Astrocyte (in vitro differentiated cells and primary cell): ENCODE data around the gene FDPS. TPM values are rescaled to one million over a fixed set of nuclear protein-coding genes. Genes with fewer than 3 reads are reported as not detected.
A peak's percentile ranks its signal among the peaks of the same experiment; 100 is the strongest.

ENCODE experiments used
- DNase-seq: peaks from one replicate; pipeline ENCODE4 v3.0.0-alpha.2; 2010; ENCODE audit warnings: low read depth
- FAIRE-seq: peaks from 2 replicates; lab custom pipeline; 2011; peaks lifted over from hg19 to GRCh38; lab: Jason Lieb, UNC
- H2AFZ ChIP-seq: 2 replicates; pipeline ENCODE4 v1.6.0; 2012; ENCODE audit warnings: low read depth, low read length, inconsistent platforms
- H3K27ac ChIP-seq: 2 replicates; pipeline ENCODE4 v1.5.1; 2011; ENCODE audit warnings: low read depth, low read length, inconsistent platforms
- H3K27me3 ChIP-seq: 2 replicates; pipeline ENCODE4 v1.6.0; 2011; ENCODE audit warnings: low read length, inconsistent platforms; ENCODE audit not compliant: insufficient read depth
- H3K36me3 ChIP-seq: 2 replicates; pipeline ENCODE4 v1.5.1; 2011; ENCODE audit warnings: low read length, inconsistent platforms; ENCODE audit not compliant: insufficient read depth
- H3K4me1 ChIP-seq: 2 replicates; pipeline ENCODE4 v1.5.1; 2011; ENCODE audit warnings: low read length, inconsistent platforms; ENCODE audit not compliant: insufficient read depth
- H3K4me2 ChIP-seq: 2 replicates; pipeline ENCODE4 v1.6.0; 2012; ENCODE audit warnings: low read length, inconsistent platforms
- H3K4me3 ChIP-seq: 2 replicates; pipeline ENCODE4 v1.5.1; 2011; ENCODE audit warnings: low read depth, mild to moderate bottlenecking, low read length, inconsistent platforms; ENCODE audit not compliant: insufficient read depth
- H3K79me2 ChIP-seq: 2 replicates; pipeline ENCODE4 v1.6.0; 2012; ENCODE audit warnings: mild to moderate bottlenecking, low read length, inconsistent platforms; ENCODE audit not compliant: insufficient read depth
- H3K9ac ChIP-seq: 2 replicates; pipeline ENCODE4 v1.6.0; 2012; ENCODE audit warnings: mild to moderate bottlenecking, low read length, inconsistent platforms
- H3K9me3 ChIP-seq: 2 replicates; pipeline ENCODE4 v1.5.1; 2012; ENCODE audit warnings: low read depth, mild to moderate bottlenecking, low read length, inconsistent platforms; ENCODE audit not compliant: insufficient read depth
- H4K20me1 ChIP-seq: 2 replicates; pipeline ENCODE4 v1.6.0; 2012; ENCODE audit warnings: low read length, inconsistent platforms; ENCODE audit not compliant: insufficient read depth
- H3K27ac Mint-ChIP-seq: one replicate; pipeline ENCODE4 v1.8.0; 2021; ENCODE audit warnings: mild to moderate bottlenecking, mixed read lengths; ENCODE audit not compliant: unreplicated experiment
- H3K27me3 Mint-ChIP-seq: one replicate; pipeline ENCODE4 v1.8.0; 2021; ENCODE audit warnings: low read depth, mixed read lengths; ENCODE audit not compliant: unreplicated experiment
- H3K36me3 Mint-ChIP-seq: one replicate; pipeline ENCODE4 v1.8.0; 2021; ENCODE audit warnings: low read depth, mixed read lengths; ENCODE audit not compliant: unreplicated experiment
- H3K4me1 Mint-ChIP-seq: one replicate; pipeline ENCODE4 v1.8.0; 2021; ENCODE audit warnings: low read depth, mixed read lengths; ENCODE audit not compliant: unreplicated experiment
- H3K4me3 Mint-ChIP-seq: one replicate; pipeline ENCODE4 v1.8.0; 2021; ENCODE audit warnings: mild to moderate bottlenecking, moderate library complexity, mixed read lengths; ENCODE audit not compliant: unreplicated experiment
- H3K9me3 Mint-ChIP-seq: one replicate; pipeline ENCODE4 v1.8.0; 2021; ENCODE audit warnings: mild to moderate bottlenecking, mixed read lengths; ENCODE audit not compliant: unreplicated experiment
- EZH2 ChIP-seq: IDR thresholded peaks from 2 replicates; pipeline ENCODE4 v1.6.1; 2012; ENCODE audit warnings: mild to moderate bottlenecking, low read length, inconsistent platforms; ENCODE audit not compliant: insufficient read depth
- total RNA-seq: library from RNA; stranded (reverse); gene quantifications from 2 replicates; pipeline ENCODE4 v1.2.1, GENCODE V29; 2021
- TF ChIP-seq, protein P1 (sequence below): IDR thresholded peaks from 2 replicates; pipeline ENCODE4 v1.5.1; 2011; ENCODE audit warnings: low read depth, mild to moderate bottlenecking, inconsistent platforms, low read length, moderate library complexity; ENCODE audit not compliant: insufficient read depth

Gene FDPS
- total RNA-seq, 1 donor from 2014 or later: 217 TPM

- Mint-ChIP-seq H3K4me3 (peak within 1 kb of the TSS; percentile 71), H3K9me3 (peaks cover 2% of the 10 kb centered on the region), H3K27ac (no peak within 1 kb of the TSS), H3K36me3 (no peaks in the 10 kb centered on the region), H3K27me3 (peaks cover 21% of the 10 kb centered on the region), H3K4me1 (peaks cover 6% of the 10 kb centered on the region)
- Histone ChIP-seq H3K27ac (no peak within 1 kb of the TSS), H3K4me3 (no peak within 1 kb of the TSS), H4K20me1 (no peaks in the 10 kb centered on the region), H3K4me1 (no peaks in the 10 kb centered on the region), H3K4me2 (no peak within 1 kb of the TSS), H3K36me3 (no peaks in the 10 kb centered on the region), H3K9me3 (no peaks in the 10 kb centered on the region), H3K9ac (no peak within 1 kb of the TSS), H3K79me2 (no peaks in the 10 kb centered on the region), H2AFZ (no peak within 1 kb of the TSS), H3K27me3 (peaks cover 9% of the 10 kb centered on the region)
- FAIRE-seq: no peak
- DNase-seq: no peak
- no peak for TF ChIP-seq EZH2
- TF ChIP-seq, protein P1, sequence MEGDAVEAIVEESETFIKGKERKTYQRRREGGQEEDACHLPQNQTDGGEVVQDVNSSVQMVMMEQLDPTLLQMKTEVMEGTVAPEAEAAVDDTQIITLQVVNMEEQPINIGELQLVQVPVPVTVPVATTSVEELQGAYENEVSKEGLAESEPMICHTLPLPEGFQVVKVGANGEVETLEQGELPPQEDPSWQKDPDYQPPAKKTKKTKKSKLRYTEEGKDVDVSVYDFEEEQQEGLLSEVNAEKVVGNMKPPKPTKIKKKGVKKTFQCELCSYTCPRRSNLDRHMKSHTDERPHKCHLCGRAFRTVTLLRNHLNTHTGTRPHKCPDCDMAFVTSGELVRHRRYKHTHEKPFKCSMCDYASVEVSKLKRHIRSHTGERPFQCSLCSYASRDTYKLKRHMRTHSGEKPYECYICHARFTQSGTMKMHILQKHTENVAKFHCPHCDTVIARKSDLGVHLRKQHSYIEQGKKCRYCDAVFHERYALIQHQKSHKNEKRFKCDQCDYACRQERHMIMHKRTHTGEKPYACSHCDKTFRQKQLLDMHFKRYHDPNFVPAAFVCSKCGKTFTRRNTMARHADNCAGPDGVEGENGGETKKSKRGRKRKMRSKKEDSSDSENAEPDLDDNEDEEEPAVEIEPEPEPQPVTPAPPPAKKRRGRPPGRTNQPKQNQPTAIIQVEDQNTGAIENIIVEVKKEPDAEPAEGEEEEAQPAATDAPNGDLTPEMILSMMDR: no peak
These were observed 7.3 kb upstream of the FDPS start, which contains the start of gene PKLR for GRCh38 chr1:155301342-155301841. Gene PKLR, minus strand, starts transcription at chr1:155301438. Its CDS starts 43 bp downstream, at chr1:155301395.

DNA sequence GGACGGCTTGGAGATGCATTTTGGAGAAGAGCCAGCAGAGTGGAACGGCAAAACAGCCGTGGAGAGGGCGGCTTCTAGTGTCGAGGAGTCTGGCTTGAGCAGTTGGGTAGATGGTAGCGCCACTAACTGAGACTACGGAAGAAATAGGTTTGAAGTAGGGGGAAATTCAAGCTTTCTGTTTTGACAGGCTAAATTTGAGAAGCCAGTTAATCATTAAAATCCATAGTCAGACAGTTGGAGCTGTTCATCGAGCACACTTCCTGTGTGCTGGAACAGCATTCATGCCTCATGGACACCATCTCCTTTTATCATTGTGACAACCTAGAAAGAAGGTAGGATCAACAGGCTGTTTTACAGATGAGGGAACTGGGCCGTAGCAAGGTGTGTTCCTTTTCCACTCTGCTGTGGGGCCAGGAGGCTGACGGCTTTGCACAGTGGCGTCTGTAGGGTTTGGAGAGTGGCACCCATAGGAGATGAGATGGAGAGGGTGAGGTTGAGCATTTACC is 4.1 kb upstream of the FDPS start:
- no peak overlapping the region for H3K27ac ChIP-seq
- H3K4me2 ChIP-seq: no peak overlapping the region
- H3K27me3 Mint-ChIP-seq: peaks cover 4% of the 10 kb centered on the region
- no peaks in the 10 kb centered on the region for H3K9me3 ChIP-seq
- TF ChIP-seq, protein P1: no peak
- TF ChIP-seq EZH2: no peak
- H3K9me3 Mint-ChIP-seq: peaks cover 5% of the 10 kb centered on the region
- DNase-seq (no peak), FAIRE-seq (no peak)
- no peaks in the 10 kb centered on the region for H4K20me1 ChIP-seq
- H3K36me3 Mint-ChIP-seq: no peaks in the 10 kb centered on the region
- peaks cover 9% of the 10 kb centered on the region for H3K4me1 Mint-ChIP-seq
- peaks cover 2% of the 10 kb centered on the region for H3K4me1 ChIP-seq
- H3K9ac ChIP-seq: no peak overlapping the region
- no peak overlapping the region for H3K4me3 ChIP-seq
- peak overlapping the region; percentile 58 for H3K27ac Mint-ChIP-seq
- no peak overlapping the region for H3K4me3 Mint-ChIP-seq
- H3K27me3 ChIP-seq: no peaks in the 10 kb centered on the region
- peaks cover 8% of the 10 kb centered on the region for H3K79me2 ChIP-seq
- no peak overlapping the region for H2AFZ ChIP-seq
- H3K36me3 ChIP-seq: no peaks in the 10 kb centered on the region

DNA sequence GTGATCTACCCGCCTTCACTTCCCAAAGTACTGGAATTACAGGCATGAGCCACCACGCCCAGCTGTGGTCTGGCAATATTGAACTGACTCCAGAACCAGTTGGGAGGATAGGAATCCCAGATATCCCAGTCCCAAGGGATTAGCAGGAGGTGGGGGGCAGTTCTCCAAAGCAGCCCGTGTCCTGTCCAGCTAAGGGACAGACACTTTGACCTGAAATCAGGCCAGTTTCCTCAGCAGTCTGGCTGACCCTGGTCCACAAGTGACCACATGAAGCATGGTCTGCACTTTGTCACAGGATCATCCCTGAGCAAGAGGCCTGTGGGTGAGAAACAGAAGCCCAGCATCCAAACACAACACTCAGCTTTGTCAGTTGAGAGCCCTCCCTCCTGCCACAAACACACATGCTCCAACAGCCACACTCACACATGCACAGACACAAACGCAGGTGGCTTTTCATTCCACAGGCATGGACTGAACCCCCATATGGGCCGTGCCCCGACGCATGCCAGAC is 2.7 kb upstream of the FDPS start:
- H3K36me3 ChIP-seq: no peaks in the 10 kb centered on the region
- DNase-seq (peak; percentile 51), FAIRE-seq (no peak)
- no peaks in the 10 kb centered on the region for H3K27me3 Mint-ChIP-seq
- TF ChIP-seq EZH2: no peak
- TF ChIP-seq, protein P1: no peak
- H3K9ac ChIP-seq: no peak overlapping the region
- H3K27ac Mint-ChIP-seq: no peak overlapping the region
- peaks cover 22% of the 10 kb centered on the region for H3K79me2 ChIP-seq
- peaks cover 5% of the 10 kb centered on the region for H3K9me3 Mint-ChIP-seq
- H3K4me1 ChIP-seq: peaks cover 8% of the 10 kb centered on the region
- no peaks in the 10 kb centered on the region for H3K36me3 Mint-ChIP-seq
- no peak overlapping the region for H3K27ac ChIP-seq
- H3K4me1 Mint-ChIP-seq: peaks cover 15% of the 10 kb centered on the region
- H3K9me3 ChIP-seq: no peaks in the 10 kb centered on the region
- H3K4me3 ChIP-seq: no peak overlapping the region
- H3K4me2 ChIP-seq: no peak overlapping the region
- no peaks in the 10 kb centered on the region for H4K20me1 ChIP-seq
- no peaks in the 10 kb centered on the region for H3K27me3 ChIP-seq
- no peak overlapping the region for H2AFZ ChIP-seq
- no peak overlapping the region for H3K4me3 Mint-ChIP-seq
